GM21423 (cell line): ENCODE data around the gene SLC7A5.
"Not testable (repeated sequence)": the region's sequence is repeated elsewhere in the genome, so short reads cannot be mapped to it uniquely, and the experiment has no call there.

Source experiments
- ATAC-seq: cut with Tn5 transposase; IDR thresholded peaks from one replicate; pipeline ENCODE4 v1.9.1; 2021; ENCODE audit warnings: mild to moderate bottlenecking, moderate library complexity; ENCODE audit not compliant: unreplicated experiment

SLC7A5 gene

GRCh38 chr16:87869061-87869878 lies at the start of gene SLC7A5:
Gene SLC7A5, minus strand, starts transcription at chr16:87869507. Its CDS starts 85 bp downstream, at chr16:87869422.
- peak; percentile 50 for ATAC-seq

- no peak for ATAC-seq
Observed at GRCh38 chr16:87918338-87918737, 49.0 kb upstream of the SLC7A5 start.

GRCh38 chr16:87917503-87917902 lies 48.2 kb upstream of the SLC7A5 start:
- ATAC-seq: no peak

- no peak for ATAC-seq
Observed at GRCh38 chr16:87914812-87915211, 45.5 kb upstream of the SLC7A5 start.

- not testable (repeated sequence) for ATAC-seq
Observed at GRCh38 chr16:87914021-87914725, 44.9 kb upstream of the SLC7A5 start.

GRCh38 chr16:87912691-87913090 lies 43.4 kb upstream of the SLC7A5 start:
- not testable (repeated sequence) for ATAC-seq

- not testable (repeated sequence) for ATAC-seq
Observed at GRCh38 chr16:87911106-87911763, 41.9 kb upstream of the SLC7A5 start.

GRCh38 chr16:87909203-87909935 lies 40.1 kb upstream of the SLC7A5 start:
- ATAC-seq: peak; percentile 83

- not testable (repeated sequence) for ATAC-seq
Observed at GRCh38 chr16:87908101-87908500, 38.8 kb upstream of the SLC7A5 start.

- not testable (repeated sequence) for ATAC-seq
Observed at GRCh38 chr16:87905521-87905920, 36.2 kb upstream of the SLC7A5 start.

GRCh38 chr16:87904963-87905362 lies 35.7 kb upstream of the SLC7A5 start:
- not testable (repeated sequence) for ATAC-seq

- ATAC-seq: not testable (repeated sequence)
Observed at GRCh38 chr16:87900489-87900888, 31.2 kb upstream of the SLC7A5 start.

GRCh38 chr16:87897521-87898505 lies 28.5 kb upstream of the SLC7A5 start:
- ATAC-seq: no peak

GRCh38 chr16:87896924-87897520 lies 27.7 kb upstream of the SLC7A5 start:
- ATAC-seq: not testable (repeated sequence)

- ATAC-seq: not testable (repeated sequence)
Observed at GRCh38 chr16:87896176-87896890, 27.0 kb upstream of the SLC7A5 start.

- peak; percentile 59 for ATAC-seq
Observed at GRCh38 chr16:87895641-87896141, 26.4 kb upstream of the SLC7A5 start.

- not testable (repeated sequence) for ATAC-seq
Observed at GRCh38 chr16:87894005-87894404, 24.7 kb upstream of the SLC7A5 start.

- ATAC-seq: no peak
Observed at GRCh38 chr16:87891764-87892163, 22.5 kb upstream of the SLC7A5 start.
